ENCODE measurements around the gene RPS28.

Gene RPS28

GRCh38 chr19:8357007-8357521, 35.8 kb downstream of the RPS28 start:
- no peak for TF ChIP-seq CTCF (IDR thresholded peaks at IDR 0.05; ENCODE audit: control extremely low read depth, extremely low read depth, low read depth, missing control alignments)
- POLR2A ChIA-PET, result interaction anchor here (0.6 kb wide), 1 partner anchor 31 kb away, joined by 4 read pairs; no protein-coding TSS in a partner anchor
- DNase-seq (ENCODE audit: extremely low spot score), result no peak
- CTCF ChIA-PET, result interaction anchor here (1.1 to 1.7 kb wide), 3 partner anchors 9 to 222 kb away, joined by 3 to 7 read pairs (median 4); no protein-coding TSS in a partner anchor

GRCh38 chr19:8358948-8359347, 37.7 kb downstream of the RPS28 start:
- DNase-seq (ENCODE audit: extremely low spot score), result no peak
- CTCF ChIA-PET, result interaction anchor here (1.1 to 2.4 kb wide), 3 partner anchors 39 to 222 kb away, joined by 3 to 7 read pairs (median 5); no protein-coding TSS in a partner anchor
- no peak for TF ChIP-seq CTCF (IDR thresholded peaks at IDR 0.05; ENCODE audit: control extremely low read depth, extremely low read depth, low read depth, missing control alignments)
- POLR2A ChIA-PET, result no interaction called here

GRCh38 chr19:8360196-8360595, 38.9 kb downstream of the RPS28 start:
- CTCF ChIA-PET, result no interaction called here
- POLR2A ChIA-PET, result no interaction called here
- no peak for TF ChIP-seq CTCF (IDR thresholded peaks at IDR 0.05; ENCODE audit: control extremely low read depth, extremely low read depth, low read depth, missing control alignments)
- DNase-seq (ENCODE audit: extremely low spot score), result no peak

- CTCF ChIA-PET, result interaction anchor here (1.3 to 2.8 kb wide), 2 partner anchors 8 to 35 kb away, joined by 3 to 19 read pairs; no protein-coding TSS in a partner anchor
- no peak for DNase-seq (ENCODE audit: extremely low spot score)
Observed at GRCh38 chr19:8361921-8362793, 40.9 kb downstream of the RPS28 start.

GRCh38 chr19:8363803-8364771, 42.8 kb downstream of the RPS28 start, which contains the start of gene ANGPTL4:
ANGPTL4 (plus strand) TSS chr19:8364155; CDS start chr19:8364322, 167 bp downstream.
- TF ChIP-seq CTCF (IDR thresholded peaks at IDR 0.05; ENCODE audit: control extremely low read depth, extremely low read depth, low read depth, missing control alignments), result no peak
- ChIA-PET CTCF (interaction anchor here (2.8 kb wide), 1 partner anchor 10 kb away, joined by 19 read pairs; no protein-coding TSS in a partner anchor), POLR2A (no interaction called here)
- peak; percentile 62 for DNase-seq (ENCODE audit: extremely low spot score)

More at GRCh38 chr19:8361921-8362793, 40.9 kb downstream of the RPS28 start:
- no peak for TF ChIP-seq CTCF (IDR thresholded peaks at IDR 0.05; ENCODE audit: control extremely low read depth, extremely low read depth, low read depth, missing control alignments)
- POLR2A ChIA-PET, result no interaction called here

Measured in GM10248 (cell line).